Activated CD4-positive, alpha-beta T cell treated with anti-CD3 and anti-CD28 coated beads for 36 hours (primary cell): ENCODE measurements around the gene CCDC81. TPM values are rescaled to one million over a fixed set of nuclear protein-coding genes. Genes with fewer than 3 reads are reported as not detected.

ENCODE experiments used
- ATAC-seq: fragments of 200-7000 bp; cut with Tn5 transposase; one replicate; pipeline ENCODE4 v1.10.0; 2021; ENCODE audit warnings: mild to moderate bottlenecking, moderate library complexity
- CTCF ChIA-PET: fragments of 350-600 bp; sonication (Branson Sonifier 250); formaldehyde crosslinking; loops from one replicate; lab custom pipeline; 2021; ENCODE audit warnings: antibody characterized with exemption; lab: Charles Lee
- POLR2A ChIA-PET: fragments of 350-600 bp; sonication (Branson Sonifier 250); formaldehyde crosslinking; loops from one replicate; lab custom pipeline; 2021; ENCODE audit warnings: antibody characterized with exemption, inconsistent platforms; lab: Charles Lee
- DNase-seq: peaks from one replicate; pipeline ENCODE4 v3.0.0-alpha.2; 2020
- H3K27ac Mint-ChIP-seq: one replicate; pipeline ENCODE4 v1.8.0; 2021; ENCODE audit warnings: mixed read lengths
- H3K27me3 Mint-ChIP-seq: one replicate; pipeline ENCODE4 v1.8.0; 2021; ENCODE audit warnings: mixed read lengths
- H3K36me3 Mint-ChIP-seq: one replicate; pipeline ENCODE4 v1.8.0; 2021; ENCODE audit warnings: low read depth, mixed read lengths
- H3K4me1 Mint-ChIP-seq: one replicate; pipeline ENCODE4 v1.8.0; 2021; ENCODE audit warnings: mixed read lengths
- H3K4me3 Mint-ChIP-seq: one replicate; pipeline ENCODE4 v1.8.0; 2021; ENCODE audit warnings: mild to moderate bottlenecking, moderate library complexity, mixed read lengths
- H3K9me3 Mint-ChIP-seq: one replicate; pipeline ENCODE4 v1.8.0; 2021; ENCODE audit warnings: low read depth, mixed read lengths
- intact Hi-C, 2 experiments: fragments of 100-400 bp; cut with DNase I in 1 of 2; cut with micrococcal nuclease in 1 of 2; formaldehyde crosslinking; loops; one replicate each; pipeline versions ENCODE4 v1.14.2 to v1.15.1; 2022 to 2024; cut with DNase I, micrococcal nuclease
- total RNA-seq, 2 experiments: library from RNA; stranded (reverse); gene quantifications; one replicate each; pipeline ENCODE4 v1.2.3, GENCODE V29; 2021

Gene CCDC81
- total RNA-seq, 2 experiments from 2014 or later: 0.79 to 0.82 TPM

DNA sequence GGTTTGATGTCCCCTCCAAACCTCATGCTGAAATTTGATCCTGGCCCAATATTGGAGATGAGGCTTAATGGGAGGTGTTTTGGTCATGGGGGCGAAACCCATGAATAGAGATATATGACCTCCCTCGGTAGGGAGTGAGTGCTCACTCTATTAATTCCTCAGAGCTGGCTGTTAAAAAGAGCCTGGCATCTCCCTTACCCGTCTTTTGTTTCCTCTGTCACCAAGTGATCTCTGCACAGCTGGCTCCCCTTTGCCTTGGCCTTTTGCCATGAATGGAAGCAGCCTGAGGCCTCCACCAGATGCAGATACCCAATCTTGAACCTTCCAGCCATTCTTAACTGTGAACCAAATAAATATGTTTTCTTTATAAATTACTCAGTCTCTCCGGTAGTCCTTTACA lies 4.5 kb upstream of the CCDC81 start:
- Mint-ChIP-seq H3K4me1 (no peaks in the 10 kb centered on the region), H3K9me3 (no peaks in the 10 kb centered on the region), H3K36me3 (no peaks in the 10 kb centered on the region), H3K27me3 (peaks cover 11% of the 10 kb centered on the region), H3K27ac (no peak overlapping the region), H3K4me3 (no peak overlapping the region)
- ChIA-PET POLR2A (no interaction called here), CTCF (interaction anchor here (1.3 kb wide), 1 partner anchor 9 kb away, joined by 3 read pairs; no protein-coding TSS in a partner anchor)
- intact Hi-C loops: no loop called here
- no peak for ATAC-seq
- DNase-seq: no peak

DNA sequence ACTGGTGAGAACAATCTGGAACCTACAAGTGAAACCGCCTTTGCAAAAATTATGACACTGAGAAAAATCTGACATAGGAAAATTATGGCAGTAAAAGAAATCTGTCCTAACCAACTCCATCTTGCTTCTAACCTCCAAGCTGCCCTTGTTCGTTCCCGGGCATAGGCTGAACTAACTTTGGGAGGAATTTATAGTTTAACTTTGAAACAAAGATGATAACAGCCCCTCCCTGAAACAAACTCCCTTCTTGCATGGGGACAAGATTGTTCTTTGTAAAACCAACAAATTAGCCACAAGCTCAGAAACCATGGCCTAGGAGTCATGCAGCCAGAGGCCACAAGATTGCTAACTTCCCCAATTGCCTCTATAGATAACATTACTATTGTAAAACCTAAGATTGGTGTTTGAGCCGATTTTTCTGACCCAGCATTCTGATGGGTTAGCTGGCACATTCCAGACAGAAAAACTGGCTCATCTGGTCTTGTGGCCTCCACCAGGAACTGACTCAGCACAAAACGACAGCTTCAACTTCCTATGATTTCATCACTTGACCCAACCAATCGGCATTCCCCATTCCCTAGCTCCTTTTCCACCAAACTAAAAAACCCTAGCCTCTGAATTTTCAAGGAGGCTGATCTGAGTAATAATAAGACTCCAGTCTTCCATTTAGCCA lies 3.6 kb upstream of the CCDC81 start:
- H3K27ac Mint-ChIP-seq: no peak overlapping the region
- H3K9me3 Mint-ChIP-seq: no peaks in the 10 kb centered on the region
- H3K4me1 Mint-ChIP-seq: no peaks in the 10 kb centered on the region
- ChIA-PET CTCF (interaction anchor here (0.6 to 1.4 kb wide), 5 partner anchors 9 to 26 kb away, joined by 3 to 4 read pairs (median 3); no protein-coding TSS in a partner anchor), POLR2A (no interaction called here)
- ATAC-seq: no peak
- peaks cover 12% of the 10 kb centered on the region for H3K27me3 Mint-ChIP-seq
- intact Hi-C loops: no loop called here
- no peak for DNase-seq
- no peaks in the 10 kb centered on the region for H3K36me3 Mint-ChIP-seq
- H3K4me3 Mint-ChIP-seq: no peak overlapping the region

DNA sequence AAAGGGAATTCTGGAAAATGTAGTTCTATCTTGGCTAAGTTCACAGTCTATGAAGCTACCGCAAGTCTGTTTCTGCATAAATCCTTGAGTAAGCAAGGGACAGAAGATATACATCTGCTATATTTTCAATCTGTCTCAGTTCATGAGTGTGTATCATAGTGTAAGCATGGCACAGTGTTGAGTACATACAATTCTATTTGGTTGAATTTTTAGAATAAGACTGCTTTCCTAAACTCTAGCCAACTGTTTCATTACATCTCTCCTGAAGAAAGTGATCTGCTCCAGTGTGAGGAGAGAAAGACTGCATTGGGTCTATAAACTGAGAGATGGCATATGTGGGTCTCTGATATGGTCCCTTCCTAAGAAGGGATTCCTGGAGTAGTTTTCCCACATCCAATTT lies 2.6 kb upstream of the CCDC81 start:
- peaks cover 2% of the 10 kb centered on the region for H3K36me3 Mint-ChIP-seq
- H3K9me3 Mint-ChIP-seq: no peaks in the 10 kb centered on the region
- ChIA-PET POLR2A (no interaction called here), CTCF (interaction anchor here (0.6 to 1.0 kb wide), 2 partner anchors 13 to 17 kb away, joined by 3 read pairs; no protein-coding TSS in a partner anchor)
- DNase-seq (no peak), ATAC-seq (no peak)
- H3K27ac Mint-ChIP-seq: no peak overlapping the region
- no peak overlapping the region for H3K4me3 Mint-ChIP-seq
- H3K4me1 Mint-ChIP-seq: no peaks in the 10 kb centered on the region
- peaks cover 14% of the 10 kb centered on the region for H3K27me3 Mint-ChIP-seq
- intact Hi-C loops: no loop called here

DNA sequence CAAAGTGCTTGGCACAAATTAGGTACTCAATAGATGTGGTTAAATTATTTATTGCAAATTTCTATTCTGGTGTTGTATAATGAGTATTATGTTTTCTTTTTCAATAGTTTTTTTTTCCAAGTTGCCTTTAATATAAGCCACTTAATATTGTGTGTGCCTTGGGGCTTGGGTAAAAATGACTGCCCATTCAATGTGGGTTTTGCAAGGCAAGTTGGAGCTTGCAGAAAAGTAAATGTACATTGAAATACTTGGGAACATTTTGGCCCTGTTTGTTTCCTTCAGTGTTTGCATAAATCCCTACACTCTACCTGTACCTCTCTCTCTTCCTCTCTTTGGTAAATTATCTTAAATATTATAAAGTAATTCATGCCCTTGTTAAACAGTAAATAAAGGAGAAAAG lies 2.1 kb upstream of the CCDC81 start:
- no peaks in the 10 kb centered on the region for H3K9me3 Mint-ChIP-seq
- ATAC-seq (no peak), DNase-seq (no peak)
- H3K27ac Mint-ChIP-seq: no peak overlapping the region
- no peak overlapping the region for H3K4me3 Mint-ChIP-seq
- ChIA-PET CTCF (interaction anchor here (1.0 kb wide), 1 partner anchor 18 kb away, joined by 3 read pairs; no protein-coding TSS in a partner anchor), POLR2A (no interaction called here)
- intact Hi-C loops: no loop called here
- H3K27me3 Mint-ChIP-seq: peaks cover 14% of the 10 kb centered on the region
- peaks cover 2% of the 10 kb centered on the region for H3K36me3 Mint-ChIP-seq
- H3K4me1 Mint-ChIP-seq: no peaks in the 10 kb centered on the region

DNA sequence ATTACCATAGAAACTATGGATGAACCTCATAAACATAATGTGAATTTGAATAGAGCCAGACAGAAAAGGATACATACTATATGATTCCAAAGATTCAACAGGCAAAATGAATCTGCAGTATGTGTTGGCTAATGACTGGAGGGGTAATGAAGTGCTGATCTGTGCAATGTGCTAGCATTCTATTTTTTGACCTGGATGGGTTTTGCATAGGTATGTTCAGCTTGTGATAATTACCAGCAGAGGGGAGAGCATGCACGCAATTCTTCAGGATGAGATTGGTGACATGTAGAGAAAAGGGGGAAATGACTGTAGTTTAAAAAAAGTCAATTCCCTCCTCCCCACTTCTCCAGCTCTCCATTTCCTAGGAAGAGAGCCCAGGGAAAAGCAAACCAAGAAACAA lies 618 bp upstream of the CCDC81 start:
- H3K4me3 Mint-ChIP-seq: no peak overlapping the region
- peaks cover 2% of the 10 kb centered on the region for H3K36me3 Mint-ChIP-seq
- DNase-seq: no peak
- no peak for ATAC-seq
- H3K4me1 Mint-ChIP-seq: no peaks in the 10 kb centered on the region
- no peaks in the 10 kb centered on the region for H3K9me3 Mint-ChIP-seq
- peaks cover 14% of the 10 kb centered on the region for H3K27me3 Mint-ChIP-seq
- CTCF ChIA-PET: interaction anchor here (0.7 kb wide), 1 partner anchor 69 kb away, joined by 3 read pairs; no protein-coding TSS in a partner anchor
- intact Hi-C loops: no loop called here
- H3K27ac Mint-ChIP-seq: no peak overlapping the region
- POLR2A ChIA-PET: no interaction called here

DNA sequence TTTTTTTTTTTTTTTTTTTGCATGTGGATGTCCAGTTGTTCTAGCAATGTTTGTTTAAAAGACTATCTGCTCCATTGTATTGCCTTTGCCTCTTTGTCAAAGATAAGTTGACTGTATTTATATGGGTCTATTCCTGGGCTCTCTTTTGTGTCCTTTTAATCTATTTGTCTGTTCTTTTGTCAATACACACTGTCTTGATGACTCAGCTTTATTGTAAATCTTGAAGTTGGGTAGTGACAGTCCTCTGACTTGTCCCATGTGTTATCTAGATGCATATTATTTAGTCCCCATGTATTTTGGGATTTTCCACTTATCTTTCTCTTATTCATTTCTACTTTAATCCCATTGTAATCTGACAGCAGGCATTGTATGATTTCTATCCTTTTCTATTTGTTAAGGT lies 3.3 kb downstream of the CCDC81 start:
- peaks cover 2% of the 10 kb centered on the region for H3K36me3 Mint-ChIP-seq
- POLR2A ChIA-PET: no interaction called here
- intact Hi-C loops: no loop called here
- DNase-seq: no peak
- CTCF ChIA-PET: interaction anchor here (0.6 to 1.0 kb wide), 2 partner anchors 49 to 52 kb away, joined by 4 to 5 read pairs; no protein-coding TSS in a partner anchor
- H3K4me1 Mint-ChIP-seq: no peaks in the 10 kb centered on the region
- ATAC-seq: no peak
- H3K9me3 Mint-ChIP-seq: no peaks in the 10 kb centered on the region
- H3K27ac Mint-ChIP-seq: no peak overlapping the region
- H3K27me3 Mint-ChIP-seq: peaks cover 14% of the 10 kb centered on the region
- H3K4me3 Mint-ChIP-seq: no peak overlapping the region

DNA sequence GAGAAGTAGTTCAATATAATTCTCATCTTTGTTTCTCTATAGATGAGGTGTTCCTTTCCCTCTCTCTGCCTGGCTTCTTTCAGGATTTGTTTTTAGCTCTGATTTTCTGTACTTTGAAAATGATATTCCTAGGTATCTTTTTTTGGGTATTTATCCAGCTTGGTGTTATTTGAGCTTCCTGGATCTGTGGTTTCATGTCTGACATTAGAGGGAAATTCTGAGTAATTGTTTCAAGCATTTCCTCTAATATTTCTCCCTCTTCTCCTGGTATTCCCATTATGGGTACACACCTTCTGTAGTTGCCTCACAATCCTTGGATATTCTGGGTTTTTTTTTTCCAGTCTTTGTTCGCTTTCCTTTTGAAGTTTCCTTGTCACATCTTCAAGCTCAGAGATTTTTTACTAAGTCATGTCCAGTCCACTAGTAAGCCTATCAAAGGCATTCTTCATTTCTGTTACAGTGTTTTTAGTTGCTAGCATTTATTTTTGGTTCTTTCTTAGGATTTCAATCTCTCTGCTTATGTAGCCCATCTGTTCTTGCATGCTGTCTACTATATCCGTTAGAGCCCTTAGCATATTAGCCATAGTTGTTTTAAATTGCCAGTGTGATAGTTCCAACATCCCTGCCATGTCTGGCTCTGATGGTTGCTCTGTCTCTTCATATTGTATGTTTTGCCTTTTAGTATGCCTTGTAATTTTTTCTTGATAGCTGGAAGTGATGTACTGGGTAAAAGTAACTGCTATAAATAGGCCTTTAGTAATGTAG lies 5.8 kb downstream of the CCDC81 start:
- ChIA-PET CTCF (interaction anchor here (0.7 to 1.1 kb wide), 3 partner anchors 12 to 76 kb away, joined by 3 to 4 read pairs (median 3); no protein-coding TSS in a partner anchor), POLR2A (no interaction called here)
- DNase-seq: no peak
- intact Hi-C loops: no loop called here
- Mint-ChIP-seq H3K9me3 (no peaks in the 10 kb centered on the region), H3K36me3 (peaks cover 2% of the 10 kb centered on the region), H3K4me1 (no peaks in the 10 kb centered on the region), H3K27me3 (peaks cover 2% of the 10 kb centered on the region), H3K27ac (no peak overlapping the region), H3K4me3 (no peak overlapping the region)
- ATAC-seq: no peak

DNA sequence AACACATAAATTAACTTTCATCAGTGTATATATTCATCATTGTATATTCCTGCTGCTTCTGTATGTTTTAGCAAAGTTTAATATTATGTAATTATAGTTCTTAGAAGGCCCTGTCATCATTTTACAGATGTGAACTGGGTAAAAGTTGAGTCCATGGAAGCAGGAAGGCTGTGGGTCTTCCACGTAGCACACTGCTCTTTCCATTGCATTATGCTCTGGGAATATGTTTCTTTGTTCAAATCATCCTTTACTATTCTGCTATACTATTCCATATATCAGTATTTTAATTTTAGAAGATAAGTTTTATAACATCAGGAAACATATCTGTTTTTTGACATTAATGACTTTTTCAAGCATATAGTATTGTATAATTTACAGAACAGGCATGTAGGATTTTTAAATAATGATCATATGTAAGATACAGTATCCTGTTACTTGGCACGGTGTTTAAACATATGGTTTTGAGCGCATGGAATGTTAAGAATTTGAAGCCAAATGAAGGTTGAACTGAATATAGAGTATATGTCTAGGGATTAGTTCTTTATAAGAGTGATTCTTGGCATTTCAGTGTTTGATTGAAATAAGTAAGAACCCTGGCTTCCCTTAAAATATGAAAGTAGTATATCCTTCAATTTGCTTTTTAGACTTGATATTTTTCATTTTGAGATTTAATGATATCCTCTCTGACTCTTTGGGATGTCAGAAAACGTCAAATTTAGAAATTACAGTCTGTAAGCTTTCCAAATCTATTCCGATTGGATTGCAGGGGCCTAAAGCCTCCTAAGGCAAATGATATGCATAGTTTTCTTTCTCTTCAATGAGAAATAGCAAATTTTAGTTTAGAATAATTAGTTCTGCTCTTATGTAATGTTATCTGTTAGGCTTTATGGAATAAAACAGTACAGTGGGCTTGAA lies 8.6 kb downstream of the CCDC81 start:
- ATAC-seq: no peak
- intact Hi-C loops: no loop called here
- no peak for DNase-seq
- H3K4me1 Mint-ChIP-seq: no peaks in the 10 kb centered on the region
- POLR2A ChIA-PET: no interaction called here
- H3K27ac Mint-ChIP-seq: no peak overlapping the region
- H3K27me3 Mint-ChIP-seq: no peaks in the 10 kb centered on the region
- no peaks in the 10 kb centered on the region for H3K9me3 Mint-ChIP-seq
- CTCF ChIA-PET: interaction anchor here (1.2 to 1.5 kb wide), 2 partner anchors 12 to 73 kb away, joined by 3 to 4 read pairs; no protein-coding TSS in a partner anchor
- no peaks in the 10 kb centered on the region for H3K36me3 Mint-ChIP-seq
- no peak overlapping the region for H3K4me3 Mint-ChIP-seq

DNA sequence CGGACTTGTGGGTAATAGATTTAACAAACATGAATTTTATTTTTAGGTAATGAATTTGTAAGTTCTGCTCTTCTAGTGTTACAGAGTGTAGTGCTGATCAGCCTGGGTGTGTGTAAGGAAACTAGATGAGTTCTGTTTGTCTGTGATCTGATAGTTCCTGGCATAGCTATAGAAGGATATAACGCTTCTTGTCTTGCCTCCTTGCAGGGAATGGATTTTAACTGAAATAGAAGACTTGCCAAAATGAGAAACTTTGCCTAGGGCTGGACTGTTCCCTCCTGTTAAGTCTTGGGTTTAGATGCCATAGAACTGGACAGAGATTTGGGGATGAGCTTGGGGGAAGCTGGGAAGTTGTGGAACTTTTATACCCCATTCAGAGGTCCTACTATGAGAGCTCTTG lies 11.6 kb downstream of the CCDC81 start:
- ChIA-PET CTCF (no interaction called here), POLR2A (no interaction called here)
- Mint-ChIP-seq H3K4me1 (no peaks in the 10 kb centered on the region), H3K36me3 (no peaks in the 10 kb centered on the region), H3K4me3 (no peak overlapping the region), H3K9me3 (no peaks in the 10 kb centered on the region), H3K27me3 (no peaks in the 10 kb centered on the region), H3K27ac (no peak overlapping the region)
- no peak for ATAC-seq
- DNase-seq: no peak
- intact Hi-C loops: no loop called here

DNA sequence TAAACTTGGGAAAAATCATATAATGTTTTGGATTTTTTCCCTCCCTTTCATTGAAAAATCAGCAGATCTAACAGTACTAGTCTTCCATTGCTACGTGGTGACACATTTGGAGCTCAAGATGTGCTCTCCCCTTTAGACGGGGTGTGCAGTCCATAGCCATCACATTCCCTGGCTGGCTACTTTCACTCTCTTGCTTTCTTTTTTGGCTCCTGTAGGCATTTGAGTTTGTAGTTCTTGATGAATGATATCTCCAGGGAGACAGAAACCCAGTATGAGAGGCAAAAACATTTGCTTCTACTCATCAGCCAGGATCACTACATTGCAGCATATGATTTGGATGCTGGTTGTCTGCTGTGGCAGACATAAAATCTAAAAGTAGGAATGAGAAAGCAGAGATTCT lies 12.1 kb downstream of the CCDC81 start:
- H3K4me3 Mint-ChIP-seq: no peak overlapping the region
- POLR2A ChIA-PET: no interaction called here
- intact Hi-C loops: no loop called here
- H3K4me1 Mint-ChIP-seq: no peaks in the 10 kb centered on the region
- no peak for DNase-seq
- CTCF ChIA-PET: no interaction called here
- H3K27ac Mint-ChIP-seq: no peak overlapping the region
- H3K27me3 Mint-ChIP-seq: no peaks in the 10 kb centered on the region
- ATAC-seq: no peak
- no peaks in the 10 kb centered on the region for H3K9me3 Mint-ChIP-seq
- H3K36me3 Mint-ChIP-seq: no peaks in the 10 kb centered on the region

DNA sequence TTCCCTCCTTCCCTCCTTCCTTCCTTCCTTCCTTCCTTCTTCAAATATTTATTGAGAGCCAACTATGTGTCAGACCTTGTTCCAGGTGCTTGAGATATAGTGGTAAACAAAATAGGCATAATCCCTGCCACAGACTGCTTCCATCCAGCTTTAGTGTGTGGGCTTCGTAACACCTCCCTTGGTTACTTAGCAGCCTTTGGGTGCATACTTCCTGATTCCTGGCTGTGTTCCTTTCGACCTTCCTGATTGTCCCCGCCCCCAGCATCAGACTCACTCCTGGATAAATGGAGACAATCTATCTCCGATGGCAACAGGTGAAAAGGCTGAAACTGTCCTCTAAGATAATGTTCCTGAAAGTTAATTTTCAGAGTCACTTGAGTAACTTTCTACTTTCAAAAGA lies 13.5 kb downstream of the CCDC81 start:
- Mint-ChIP-seq H3K36me3 (no peaks in the 10 kb centered on the region), H3K9me3 (no peaks in the 10 kb centered on the region), H3K27ac (no peak overlapping the region), H3K27me3 (no peaks in the 10 kb centered on the region), H3K4me3 (no peak overlapping the region), H3K4me1 (no peaks in the 10 kb centered on the region)
- POLR2A ChIA-PET: no interaction called here
- CTCF ChIA-PET: interaction anchor here (0.5 to 1.0 kb wide), 2 partner anchors 31 to 347 kb away, joined by 3 read pairs; no protein-coding TSS in a partner anchor
- intact Hi-C loops: no loop called here
- ATAC-seq (no peak), DNase-seq (no peak)
